ENCODE measurements around the gene CDK5R2. TPM values are rescaled to one million over a fixed set of nuclear protein-coding genes. Genes with fewer than 3 reads are reported as not detected.

Gene CDK5R2
- total and polyA plus RNA-seq, 2 of the 13 experiments (the other 11 are each of a cell fraction or from before 2014, with no cell fraction given), result not detected

- TF ChIP-seq IRF1 (CRISPR knock-in tag; IDR thresholded peaks at IDR 0.05; ENCODE audit: low read depth) (no peak), TEF (CRISPR knock-in tag; IDR thresholded peaks at IDR 0.05) (peak; percentile 92), ZFP91 (CRISPR knock-in tag; IDR thresholded peaks at IDR 0.05; ENCODE audit: borderline replicate concordance) (peak; percentile 62; the same call in 1 of the 2 replicates), ZNF770 (CRISPR knock-in tag; IDR thresholded peaks at IDR 0.05) (0 out of 2 replicates have a peak, but pooled peaks have one; percentile 10), TOE1 (CRISPR knock-in tag; IDR thresholded peaks at IDR 0.05) (no peak), ZNF747 (CRISPR knock-in tag; IDR thresholded peaks at IDR 0.05; ENCODE audit: borderline replicate concordance) (peak; percentile 88; the same call in 1 of the 2 replicates), ZNF282 (IDR thresholded peaks at IDR 0.05; ENCODE audit: partially characterized antibody) (no peak), IRF2 (CRISPR knock-in tag; IDR thresholded peaks at IDR 0.05) (peak; percentile 71; the same call in 1 of the 2 replicates), ZNF564 (CRISPR knock-in tag; IDR thresholded peaks at IDR 0.05) (peak; percentile 88), ZHX2 (IDR thresholded peaks at IDR 0.05; ENCODE audit: low read depth) (0 out of 2 replicates have a peak, but pooled peaks have one; percentile 18), ZHX2 (CRISPR knock-in tag; IDR thresholded peaks at IDR 0.05; ENCODE audit: borderline replicate concordance) (peak; percentile 91; the same call in 1 of the 2 replicates), SRSF9 (IDR thresholded peaks at IDR 0.05; ENCODE audit: borderline replicate concordance, insufficient read depth, low read depth, low read length, poor library complexity, severe bottlenecking) (no peak), ZNF30 (CRISPR knock-in tag; IDR thresholded peaks at IDR 0.05) (0 out of 2 replicates have a peak, but pooled peaks have one; percentile 64), ZNF143 (CRISPR knock-in tag; IDR thresholded peaks at IDR 0.05) (0 out of 2 replicates have a peak, but pooled peaks have one; percentile 14), E2F1 (CRISPR knock-in tag; IDR thresholded peaks at IDR 0.05) (peak; percentile 75)
Measured at GRCh38 chr2:218962859-218963492, 3.5 kb downstream of the CDK5R2 start (continued).
